GM18519 (cell line): ENCODE measurements around the gene COQ9.
"Not testable (repeated sequence)": the region's sequence is repeated elsewhere in the genome, so short reads cannot be mapped to it uniquely, and the experiment has no call there.

Experiments
- ATAC-seq: cut with Tn5 transposase; IDR thresholded peaks from one replicate; pipeline ENCODE4 v1.9.1; 2021; ENCODE audit warnings: mild to moderate bottlenecking, moderate library complexity; ENCODE audit not compliant: unreplicated experiment, low FRiP score

COQ9 gene

GRCh38 chr16:57483725-57484514, 36.6 kb downstream of the COQ9 start:
- ATAC-seq, result no peak

GRCh38 chr16:57484515-57485005, 37.3 kb downstream of the COQ9 start:
- no peak for ATAC-seq

GRCh38 chr16:57485091-57485915, 38.0 kb downstream of the COQ9 start:
- no peak for ATAC-seq

GRCh38 chr16:57485916-57486857, 38.9 kb downstream of the COQ9 start, which contains the start of gene DOK4:
DOK4 (minus strand) TSS chr16:57486493; CDS start chr16:57479507, 6,986 bp downstream.
- ATAC-seq, result peak; percentile 51

GRCh38 chr16:57486858-57487834, 39.9 kb downstream of the COQ9 start:
- no peak for ATAC-seq

- ATAC-seq, result no peak
These were observed 42.0 kb downstream of the COQ9 start for GRCh38 chr16:57489229-57489628.

- ATAC-seq, result no peak
These were observed 46.5 kb downstream of the COQ9 start for GRCh38 chr16:57493767-57494166.

GRCh38 chr16:57497121-57497520, 49.8 kb downstream of the COQ9 start:
- ATAC-seq, result no peak

- no peak for ATAC-seq
These were observed 50.8 kb downstream of the COQ9 start for GRCh38 chr16:57498031-57498430.

- ATAC-seq, result not testable (repeated sequence)
These were observed 52.7 kb downstream of the COQ9 start for GRCh38 chr16:57499941-57500340.

GRCh38 chr16:57500578-57501111, 53.4 kb downstream of the COQ9 start:
- no peak for ATAC-seq

- no peak for ATAC-seq
These were observed 54.2 kb downstream of the COQ9 start for GRCh38 chr16:57501492-57501891.

GRCh38 chr16:57502048-57502775, 54.9 kb downstream of the COQ9 start:
- no peak for ATAC-seq

GRCh38 chr16:57503366-57503765, 56.1 kb downstream of the COQ9 start:
- no peak for ATAC-seq

GRCh38 chr16:57504001-57504400, 56.7 kb downstream of the COQ9 start:
- ATAC-seq, result no peak

- ATAC-seq, result no peak
These were observed 57.2 kb downstream of the COQ9 start for GRCh38 chr16:57504491-57504890.

- ATAC-seq, result no peak
These were observed 57.9 kb downstream of the COQ9 start for GRCh38 chr16:57505169-57505568.
